HG02884 (cell line): ENCODE results near the gene FIBP.
"Not testable (repeated sequence)": the region's sequence is repeated elsewhere in the genome, so short reads cannot be mapped to it uniquely, and the experiment has no call there.

ENCODE experiments used
- ATAC-seq: cut with Tn5 transposase; IDR thresholded peaks from one replicate; pipeline ENCODE4 v1.9.1; 2021; ENCODE audit warnings: mild to moderate bottlenecking, moderate library complexity; ENCODE audit not compliant: unreplicated experiment

The FIBP gene

GRCh38 chr11:65849366-65849765, 38.9 kb downstream of the FIBP start:
- ATAC-seq = no peak

- ATAC-seq = not testable (repeated sequence)
These were observed 39.6 kb downstream of the FIBP start for GRCh38 chr11:65848693-65849092.

GRCh38 chr11:65847746-65848145, 40.5 kb downstream of the FIBP start:
- no peak for ATAC-seq

- ATAC-seq = no peak
These were observed 43.9 kb downstream of the FIBP start for GRCh38 chr11:65844231-65844872.

GRCh38 chr11:65843811-65844210, 44.5 kb downstream of the FIBP start:
- ATAC-seq = no peak

- no peak for ATAC-seq
These were observed 46.1 kb downstream of the FIBP start for GRCh38 chr11:65842144-65842543.

GRCh38 chr11:65834202-65834601, 54.1 kb downstream of the FIBP start:
- no peak for ATAC-seq
